Measurements from ENCODE around the gene SEC23B. TPM values are rescaled to one million over a fixed set of nuclear protein-coding genes. Genes with fewer than 3 reads are reported as not detected.

The SEC23B gene
- total and polyA plus RNA-seq, 2 of the 13 experiments (the other 11 are each of a cell fraction or from before 2014, with no cell fraction given), result 114 to 120 TPM

DNA sequence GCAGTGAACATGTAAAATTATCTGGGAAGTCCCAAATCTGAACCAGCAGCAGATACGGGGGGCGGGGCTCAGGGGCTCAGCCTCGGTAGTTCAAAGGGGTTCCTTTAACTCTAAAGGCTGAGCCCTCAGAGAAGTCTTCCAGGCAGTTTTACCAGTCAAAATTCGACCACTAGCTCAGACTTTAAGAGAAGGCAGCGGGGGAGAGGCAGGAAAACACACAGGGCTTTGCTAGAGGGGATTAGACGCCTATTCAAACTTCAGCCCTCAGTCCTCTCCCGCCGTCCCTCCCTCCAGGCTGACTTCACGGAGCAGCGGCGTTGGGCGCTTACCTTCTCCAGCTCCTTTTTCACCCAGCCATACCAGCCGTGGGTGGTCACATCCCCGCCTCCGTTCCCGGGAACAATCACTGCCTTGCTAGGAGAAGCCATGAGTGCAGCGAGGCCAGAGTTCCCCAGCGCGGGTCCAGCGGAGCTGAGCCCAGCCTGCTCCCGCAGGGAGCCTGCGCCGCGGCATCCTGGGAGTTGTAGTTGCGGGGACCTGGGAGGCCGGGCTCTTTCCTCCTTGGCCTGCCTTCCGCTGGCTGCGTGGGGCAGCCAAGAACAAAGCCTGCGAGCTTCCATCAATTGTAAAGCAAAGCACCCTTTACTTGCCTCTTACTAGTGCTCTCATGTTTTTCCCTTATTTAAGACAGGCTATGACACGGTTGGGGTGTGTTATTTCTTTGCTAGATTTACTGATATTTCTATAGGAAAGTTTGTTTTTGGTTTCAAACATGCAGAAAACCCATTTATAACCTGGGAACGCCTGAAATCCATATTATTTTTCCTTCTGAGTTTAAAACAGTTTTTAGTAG, 10.8 kb upstream of the SEC23B start, which contains the start of gene RBBP9:
TSS of gene RBBP9 (minus strand) at position 486 of the 853 bp plus-strand sequence. CDS start at position 428, 58 bp downstream.
- FAIRE-seq (peak; percentile 63), ATAC-seq (peak; percentile 100), DNase-seq (ENCODE audit: low spot score) (peak; percentile 84)
- H3K36me3 ChIP-seq (replicated peaks in 1 of 2; ENCODE audit: control insufficient read depth in 1 of 2, insufficient read depth in 2 of 2, low read length in 2 of 2), result peaks cover 9 to 18% of the 10 kb centered on the region in 2 experiments
- no peaks in the 10 kb centered on the region for H3K9me3 ChIP-seq (ENCODE audit: low read length)
- no peaks in the 10 kb centered on the region; a peak in 1 of 5 replicates for H3K27me3 ChIP-seq (ENCODE audit: control insufficient read depth in 1 of 2, insufficient read depth in 2 of 2, low read length in 2 of 2)
- H3K4me3 ChIP-seq (replicated peaks in 1 of 3; ENCODE audit: insufficient read depth in 1 of 3, low read depth in 2 of 3, low read length in 3 of 3), result peak within 1 kb of the TSS; percentile 91 to 99 (median 92)
- BruUV-seq (replicated peaks), result TSS peak; percentile 71
- peaks cover 32% of the 10 kb centered on the region for H3K4me1 ChIP-seq (ENCODE audit: insufficient read depth, low read length)
- in situ Hi-C loops (cut with HindIII; ENCODE audit: extremely low pct_ligation_motif_present, low pct_unique_long_range_greater_than_20kb) (no loop called here), intact Hi-C loops (cut with micrococcal nuclease; ENCODE audit: unreplicated experiment) (loop anchor here (1.0 to 2.0 kb wide), 3 partner anchors 10 to 68 kb away; partner anchors contain the start of genes DZANK1, POLR3F and SEC23B)
- ChIA-PET CTCF (ENCODE audit: low intra/inter-chr PET ratio, low total read pairs) (no interaction called here), POLR2A (interaction anchor here (0.6 to 4.6 kb wide), 10 partner anchors 10 to 381 kb away, joined by 3 to 215 read pairs (median 4); partner anchors contain the start of genes DZANK1, POLR3F, SEC23B and SMIM26)
- WGBS (ENCODE audit: low lambda C conversion rate), result 2% methylated on average over 31 of the region's 31 CpGs
- peak within 1 kb of the TSS; percentile 95 for H2AFZ ChIP-seq (ENCODE audit: low read length)
- peak within 1 kb of the TSS; percentile 86 for H3K9ac ChIP-seq (ENCODE audit: insufficient read depth, low read depth, low read length)
- peaks cover 10% of the 10 kb centered on the region for H3K79me2 ChIP-seq (ENCODE audit: insufficient read depth, low read length)
- H4K20me1 ChIP-seq (ENCODE audit: insufficient read depth, low read length), result no peaks in the 10 kb centered on the region
- H3K4me2 ChIP-seq (ENCODE audit: low read depth, low read length), result peak within 1 kb of the TSS; percentile 83
- H3K27ac ChIP-seq (ENCODE audit: extremely low read length, insufficient read depth, low read length), result peak within 1 kb of the TSS; percentile 73
- TF ChIP-seq, protein P1, sequence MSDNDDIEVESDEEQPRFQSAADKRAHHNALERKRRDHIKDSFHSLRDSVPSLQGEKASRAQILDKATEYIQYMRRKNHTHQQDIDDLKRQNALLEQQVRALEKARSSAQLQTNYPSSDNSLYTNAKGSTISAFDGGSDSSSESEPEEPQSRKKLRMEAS (IDR thresholded peaks at IDR 0.05), result peak; percentile 82
- peak; percentile 79 for TF ChIP-seq MED1 (CRISPR knock-in tag; IDR thresholded peaks at IDR 0.05)
- TF ChIP-seq ZNF33B (CRISPR knock-in tag; IDR thresholded peaks at IDR 0.05), result peak; percentile 90; the same call in 1 of the 2 replicates
- TF ChIP-seq ZNF496 (CRISPR knock-in tag; IDR thresholded peaks at IDR 0.05; ENCODE audit: insufficient replicate concordance), result no peak
- TF ChIP-seq NR3C1 (CRISPR knock-in tag; IDR thresholded peaks at IDR 0.05), result 0 out of 2 replicates have a peak, but pooled peaks have one; percentile 60
- 0 out of 2 replicates have a peak, but pooled peaks have one; percentile 79 for TF ChIP-seq ZSCAN29 (CRISPR knock-in tag; conservative IDR thresholded peaks at IDR 0.05)
- TF ChIP-seq ZNF3 (CRISPR knock-in tag; IDR thresholded peaks at IDR 0.05), result peak; percentile 52; the same call in 1 of the 2 replicates
- TF ChIP-seq KLF16 (CRISPR knock-in tag; IDR thresholded peaks at IDR 0.05), result peak in 1 of 2 experiments; percentile 41; a peak in 1 of 4 replicates
- peak; percentile 98 for TF ChIP-seq PHF8 (CRISPR knock-in tag; IDR thresholded peaks at IDR 0.05)
- no peak for TF ChIP-seq ZNF672 (CRISPR knock-in tag; IDR thresholded peaks at IDR 0.05)
- TF ChIP-seq ZNF670 (CRISPR knock-in tag; IDR thresholded peaks at IDR 0.05; ENCODE audit: borderline replicate concordance), result no peak
- TF ChIP-seq ZNF256 (CRISPR knock-in tag; conservative IDR thresholded peaks at IDR 0.05), result peak; percentile 85
- no peak for TF ChIP-seq SMARCE1 (IDR thresholded peaks at IDR 0.05; ENCODE audit: borderline replicate concordance)
- peak; percentile 96; the same call in 1 of the 2 replicates for TF ChIP-seq NFKB2 (CRISPR knock-in tag; IDR thresholded peaks at IDR 0.05; ENCODE audit: borderline replicate concordance)
- TF ChIP-seq CHD4 (IDR thresholded peaks at IDR 0.05; ENCODE audit: borderline replicate concordance, low read length), result no peak
- peak; percentile 80; the same call in 1 of the 2 replicates for TF ChIP-seq ZBTB7B (CRISPR knock-in tag; IDR thresholded peaks at IDR 0.05)
- TF ChIP-seq, protein P2, sequence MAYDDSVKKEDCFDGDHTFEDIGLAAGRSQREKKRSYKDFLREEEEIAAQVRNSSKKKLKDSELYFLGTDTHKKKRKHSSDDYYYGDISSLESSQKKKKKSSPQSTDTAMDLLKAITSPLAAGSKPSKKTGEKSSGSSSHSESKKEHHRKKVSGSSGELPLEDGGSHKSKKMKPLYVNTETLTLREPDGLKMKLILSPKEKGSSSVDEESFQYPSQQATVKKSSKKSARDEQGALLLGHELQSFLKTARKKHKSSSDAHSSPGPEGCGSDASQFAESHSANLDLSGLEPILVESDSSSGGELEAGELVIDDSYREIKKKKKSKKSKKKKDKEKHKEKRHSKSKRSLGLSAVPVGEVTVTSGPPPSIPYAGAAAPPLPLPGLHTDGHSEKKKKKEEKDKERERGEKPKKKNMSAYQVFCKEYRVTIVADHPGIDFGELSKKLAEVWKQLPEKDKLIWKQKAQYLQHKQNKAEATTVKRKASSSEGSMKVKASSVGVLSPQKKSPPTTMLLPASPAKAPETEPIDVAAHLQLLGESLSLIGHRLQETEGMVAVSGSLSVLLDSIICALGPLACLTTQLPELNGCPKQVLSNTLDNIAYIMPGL (CRISPR knock-in tag; IDR thresholded peaks at IDR 0.05; ENCODE audit: borderline replicate concordance in 1 of 2, low read depth in 1 of 2), result peak; percentile 94
- no peak for TF ChIP-seq ZNF678 (CRISPR knock-in tag; IDR thresholded peaks at IDR 0.05)
- TF ChIP-seq NKX3-1 (CRISPR knock-in tag; IDR thresholded peaks at IDR 0.05), result 0 out of 2 replicates have a peak, but pooled peaks have one; percentile 74
- TF ChIP-seq HES4 (CRISPR knock-in tag; IDR thresholded peaks at IDR 0.05; ENCODE audit: borderline replicate concordance), result peak; percentile 93
- TF ChIP-seq ISX (CRISPR knock-in tag; conservative IDR thresholded peaks at IDR 0.05), result no peak; the same call in 1 of the 2 replicates
- TF ChIP-seq RFX5 (IDR thresholded peaks at IDR 0.05; ENCODE audit: low read depth, low read length), result peak; percentile 55; the same call in 1 of the 2 replicates
- peak; percentile 45 for TF ChIP-seq TCF7 (IDR thresholded peaks at IDR 0.05; ENCODE audit: low read depth)
